A549 (cell line): Measurements from ENCODE around the gene UBAP1L.

ENCODE experiments used
- CEBPB ChIP-seq, 2 experiments: fragments of >200 bp in 1 of 2; sonication (Bioruptor Twin) in 1 of 2; formaldehyde crosslinking in 1 of 2; IDR thresholded peaks; 2 replicates each; pipeline ENCODE4 v1.6.1; 2012 to 2016
- EHF ChIP-seq: fragments of 250-450 bp; sonication (Bioruptor Pico); IDR thresholded peaks from 2 replicates; pipeline ENCODE4 v1.5.0; 2020; ENCODE audit warnings: mild to moderate bottlenecking
- ESRRA ChIP-seq: fragments of 150-350 bp; IDR thresholded peaks from 2 replicates; pipeline ENCODE4 v1.6.1; 2014; ENCODE audit warnings: mild to moderate bottlenecking, low read length, borderline replicate concordance
- JUNB ChIP-seq: fragments of >200 bp; sonication (Bioruptor Twin); formaldehyde crosslinking; IDR thresholded peaks from 2 replicates; pipeline ENCODE4 v1.6.1; 2016
- MAZ ChIP-seq: fragments of 150-350 bp; IDR thresholded peaks from 2 replicates; pipeline ENCODE4 v1.6.1; 2014; ENCODE audit warnings: antibody characterized with exemption, low read depth, low read length, borderline replicate concordance
- MYC ChIP-seq: IDR thresholded peaks from 2 replicates; pipeline ENCODE4 v1.6.1; 2012; ENCODE audit warnings: mild to moderate bottlenecking, inconsistent platforms, low read length, improper control_type of control experiment, borderline replicate concordance
- PHF8 ChIP-seq: fragments of 200-600 bp; sonication (generic); IDR thresholded peaks from 2 replicates; pipeline ENCODE4 v1.6.1; 2016; ENCODE audit warnings: low read depth, mild to moderate bottlenecking, antibody characterized with exemption, moderate library complexity, borderline replicate concordance
- POLR2A ChIP-seq: IDR thresholded peaks from 2 replicates; pipeline ENCODE4 v1.6.1; 2012; ENCODE audit warnings: mild to moderate bottlenecking, low read length
- POLR2AphosphoS2 ChIP-seq: conservative IDR thresholded peaks from 2 replicates; pipeline ENCODE4 v1.6.1; 2012; ENCODE audit warnings: low read length, improper control_type of control experiment, inconsistent platforms
- RFX5 ChIP-seq: fragments of 450-650 bp; IDR thresholded peaks from 2 replicates; pipeline ENCODE4 v1.7.1; 2014; ENCODE audit warnings: antibody characterized with exemption, mild to moderate bottlenecking, moderate library complexity
- TFCP2L1 ChIP-seq: fragments of 250-450 bp; sonication (Bioruptor Pico); IDR thresholded peaks from 2 replicates; pipeline ENCODE4 v1.5.0; 2021; ENCODE audit warnings: mild to moderate bottlenecking
- TP53 ChIP-seq: fragments of 250-450 bp; sonication (Bioruptor Pico); IDR thresholded peaks from 2 replicates; pipeline ENCODE4 v1.5.0; 2021; ENCODE audit warnings: mild to moderate bottlenecking, moderate library complexity
- TF ChIP-seq, protein P1 (sequence below): fragments of >200 bp; sonication (Bioruptor Twin); formaldehyde crosslinking; IDR thresholded peaks from 3 replicates; pipeline ENCODE4 v1.5.1; 2016
- TF ChIP-seq, protein P2 (sequence below): IDR thresholded peaks from 2 replicates; pipeline ENCODE4 v1.6.1; 2012

DNA sequence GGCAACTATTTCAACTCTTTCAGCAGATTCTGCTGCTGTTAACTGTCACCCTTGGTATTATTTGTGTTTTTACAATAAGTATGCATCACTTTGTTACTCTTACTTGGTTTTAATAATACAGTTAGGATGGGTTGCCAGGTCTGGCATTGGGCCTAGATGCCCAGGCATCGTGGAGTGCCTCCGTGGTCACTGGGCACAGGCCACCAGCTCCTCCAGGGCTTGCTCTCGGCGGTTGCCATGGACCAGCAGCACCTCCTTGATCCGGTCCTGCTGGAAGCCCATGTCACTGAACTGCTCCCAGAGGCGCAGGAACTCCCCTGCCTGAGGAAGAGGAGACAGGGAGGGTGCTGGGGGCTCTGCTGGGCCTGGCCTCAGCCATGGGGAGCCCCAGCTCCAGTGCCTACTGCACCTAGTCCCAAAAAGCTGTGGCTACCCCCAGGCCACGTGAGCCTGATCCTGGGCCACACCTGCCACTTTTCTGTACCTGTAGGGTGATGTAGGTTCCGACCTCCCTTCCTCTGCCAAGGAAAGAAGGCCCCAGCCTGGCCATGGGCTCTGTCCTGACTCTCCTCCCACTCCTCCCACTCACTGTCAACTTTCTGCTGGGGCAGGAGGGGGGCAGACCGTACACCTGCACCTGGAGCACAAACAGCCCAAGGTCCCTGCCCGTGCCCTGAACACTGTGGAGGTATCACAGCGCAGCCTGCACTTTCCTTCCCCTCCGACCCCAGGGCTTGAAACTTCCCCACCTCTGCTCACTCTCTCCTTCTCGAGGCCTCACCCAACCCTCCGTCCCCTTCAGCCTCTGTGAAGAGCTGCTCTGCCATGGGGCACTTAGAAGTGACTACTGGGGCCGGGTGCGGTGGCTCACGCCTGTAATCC, 21.8 kb downstream of the UBAP1L start:
- TF ChIP-seq MAZ (no peak), ESRRA (no peak), PHF8 (no peak), EHF (CRISPR knock-in tag) (no peak), POLR2A (no peak), TP53 (CRISPR knock-in tag) (no peak), CEBPB (IDR thresholded peaks at IDR 0.05) (no peak), RFX5 (no peak), TFCP2L1 (CRISPR knock-in tag) (no peak), POLR2AphosphoS2 (no peak), JUNB (no peak), MYC (no peak)
- TF ChIP-seq, protein P1, sequence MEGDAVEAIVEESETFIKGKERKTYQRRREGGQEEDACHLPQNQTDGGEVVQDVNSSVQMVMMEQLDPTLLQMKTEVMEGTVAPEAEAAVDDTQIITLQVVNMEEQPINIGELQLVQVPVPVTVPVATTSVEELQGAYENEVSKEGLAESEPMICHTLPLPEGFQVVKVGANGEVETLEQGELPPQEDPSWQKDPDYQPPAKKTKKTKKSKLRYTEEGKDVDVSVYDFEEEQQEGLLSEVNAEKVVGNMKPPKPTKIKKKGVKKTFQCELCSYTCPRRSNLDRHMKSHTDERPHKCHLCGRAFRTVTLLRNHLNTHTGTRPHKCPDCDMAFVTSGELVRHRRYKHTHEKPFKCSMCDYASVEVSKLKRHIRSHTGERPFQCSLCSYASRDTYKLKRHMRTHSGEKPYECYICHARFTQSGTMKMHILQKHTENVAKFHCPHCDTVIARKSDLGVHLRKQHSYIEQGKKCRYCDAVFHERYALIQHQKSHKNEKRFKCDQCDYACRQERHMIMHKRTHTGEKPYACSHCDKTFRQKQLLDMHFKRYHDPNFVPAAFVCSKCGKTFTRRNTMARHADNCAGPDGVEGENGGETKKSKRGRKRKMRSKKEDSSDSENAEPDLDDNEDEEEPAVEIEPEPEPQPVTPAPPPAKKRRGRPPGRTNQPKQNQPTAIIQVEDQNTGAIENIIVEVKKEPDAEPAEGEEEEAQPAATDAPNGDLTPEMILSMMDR: no peak
- TF ChIP-seq, protein P2, sequence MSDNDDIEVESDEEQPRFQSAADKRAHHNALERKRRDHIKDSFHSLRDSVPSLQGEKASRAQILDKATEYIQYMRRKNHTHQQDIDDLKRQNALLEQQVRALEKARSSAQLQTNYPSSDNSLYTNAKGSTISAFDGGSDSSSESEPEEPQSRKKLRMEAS: no peak
